Stimulated activated naive CD4-positive, alpha-beta T cell treated with Interleukin-2 at 50 U/mL for 16 hours (primary cell): ENCODE measurements around the gene CTRB2.

Experiments
- DNase-seq: peaks from one replicate; lab custom pipeline; 2025; lab: John Stamatoyannopoulos, UW

Gene CTRB2

GRCh38 chr16:75169899-75170405 lies 37.0 kb downstream of the CTRB2 start:
- DNase-seq, result no peak

- no peak for DNase-seq
These were observed 46.6 kb downstream of the CTRB2 start for GRCh38 chr16:75160386-75160785.
